ENCODE data around the gene TBC1D1.

TBC1D1 gene

DNA sequence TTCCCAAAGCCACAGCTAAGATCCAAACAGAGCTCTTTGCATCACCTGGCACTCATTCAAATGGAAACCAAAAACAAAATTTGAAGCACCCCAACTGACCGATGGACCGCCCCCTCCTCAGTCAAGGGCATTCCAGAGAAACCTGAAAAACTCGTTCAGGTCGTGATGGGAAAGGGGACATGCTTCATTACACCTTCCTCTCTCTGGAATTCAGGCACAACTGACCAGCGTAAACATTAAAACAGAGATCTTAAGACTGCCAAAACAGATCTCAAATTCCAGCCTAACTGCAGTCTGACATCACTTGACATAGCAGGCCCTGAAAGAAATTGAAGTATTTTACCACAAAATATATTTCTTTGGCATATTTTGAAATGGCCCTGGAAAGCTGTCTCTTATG, 97.8 kb downstream of the TBC1D1 start:
- no peak for DNase-seq

DNA sequence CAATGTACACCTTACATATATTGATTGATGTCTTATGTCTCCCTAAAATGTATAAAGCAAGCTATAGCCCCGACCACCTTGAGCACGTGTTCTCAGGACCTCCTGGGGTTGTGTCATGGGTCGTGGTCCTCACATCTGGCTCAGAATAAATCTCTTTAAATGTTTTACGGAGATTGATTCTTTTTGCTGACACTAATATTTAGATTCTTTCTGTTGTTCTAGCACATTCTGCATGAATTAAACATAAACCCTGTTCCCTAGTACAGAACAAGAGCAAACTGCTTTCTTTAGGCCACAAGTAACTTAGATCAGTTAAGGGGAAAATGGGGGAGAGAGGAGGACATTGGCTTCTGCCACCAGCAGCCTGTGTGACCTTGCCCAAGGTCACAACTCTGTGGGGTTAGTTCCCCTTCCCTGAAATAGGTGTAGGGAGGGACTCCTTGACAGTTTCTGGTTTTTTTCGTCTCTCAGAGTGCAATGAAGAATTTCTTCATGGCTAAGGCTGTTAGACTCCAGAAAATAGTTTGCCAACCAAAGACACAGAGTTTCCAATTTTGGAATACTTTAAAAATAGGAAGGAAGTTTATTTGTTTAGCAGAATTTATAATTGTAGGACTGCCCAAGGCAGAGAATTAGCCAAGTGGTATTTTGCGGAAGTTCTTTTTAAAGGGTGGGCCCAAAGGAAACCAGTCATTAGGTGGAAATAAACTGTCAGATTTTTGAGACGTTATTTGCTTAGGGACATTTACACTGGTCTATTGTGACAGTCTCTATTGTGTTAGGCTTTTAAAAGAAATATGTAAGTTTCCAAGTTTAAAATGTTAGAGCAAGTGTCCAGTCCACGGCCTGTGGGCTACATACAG, 98.7 kb downstream of the TBC1D1 start:
- no peak for DNase-seq

DNA sequence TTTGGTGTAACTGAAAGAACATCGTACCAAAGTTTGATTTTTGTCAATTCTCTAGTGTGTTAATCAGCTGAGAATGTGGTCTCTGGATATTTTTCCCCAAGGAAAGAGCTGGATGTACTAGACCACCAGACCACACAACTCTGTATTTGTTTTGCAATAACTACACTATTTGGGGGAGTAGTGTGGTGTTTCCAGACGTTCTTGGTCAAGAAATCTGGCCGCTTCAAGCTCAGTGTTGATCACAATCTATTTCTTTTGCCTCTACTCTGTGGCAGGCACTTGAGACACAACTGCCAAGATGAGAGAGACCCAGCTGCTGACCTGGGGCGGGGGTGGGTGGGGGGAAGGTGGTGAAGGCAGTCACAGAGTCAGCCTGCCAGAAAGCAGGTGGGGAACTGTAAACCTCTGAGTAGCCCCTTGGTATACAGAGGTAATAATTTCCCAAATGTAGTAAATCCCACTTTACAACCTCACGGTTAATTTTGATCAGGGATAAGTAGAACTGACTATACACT, 99.9 kb downstream of the TBC1D1 start:
- DNase-seq = no peak

DNA sequence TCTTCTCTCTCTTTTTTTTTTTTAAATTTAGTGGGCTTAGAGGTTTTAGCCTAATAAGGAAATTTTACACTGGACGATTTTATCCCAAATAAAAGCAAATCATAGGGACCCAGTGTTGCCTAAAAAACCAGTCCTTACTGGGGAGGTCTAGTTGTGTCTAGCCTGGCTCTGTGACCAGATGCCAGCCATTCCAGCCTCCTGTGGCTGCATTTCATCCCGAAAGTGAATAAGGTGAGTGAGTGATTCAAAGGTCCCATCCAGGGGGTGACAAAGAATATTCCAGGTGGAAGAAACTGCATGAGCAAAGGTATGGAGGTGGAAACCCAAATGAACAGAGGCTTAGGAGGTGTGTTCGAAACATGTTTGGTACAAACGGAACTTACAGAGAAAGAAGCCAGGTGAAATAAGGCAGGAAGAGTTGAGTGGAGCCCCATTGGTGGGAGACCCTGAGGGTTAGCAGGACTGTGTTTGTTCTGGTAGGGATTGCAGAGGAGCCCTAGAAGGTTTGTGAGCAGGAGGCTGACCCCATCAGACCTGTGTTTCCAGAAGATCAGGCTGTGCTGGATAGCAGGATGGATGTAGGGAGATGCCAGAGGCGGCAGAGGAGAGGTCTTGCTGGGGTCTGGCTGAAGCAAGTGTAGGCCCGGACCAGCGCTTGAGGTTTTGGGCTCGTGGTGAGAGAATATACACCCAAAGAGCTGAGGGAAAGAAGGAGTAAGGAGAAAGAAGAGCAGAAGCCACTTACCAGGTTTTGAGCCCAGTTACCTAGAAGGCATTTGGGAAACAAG, 100.9 kb downstream of the TBC1D1 start:
- no peak for DNase-seq

DNA sequence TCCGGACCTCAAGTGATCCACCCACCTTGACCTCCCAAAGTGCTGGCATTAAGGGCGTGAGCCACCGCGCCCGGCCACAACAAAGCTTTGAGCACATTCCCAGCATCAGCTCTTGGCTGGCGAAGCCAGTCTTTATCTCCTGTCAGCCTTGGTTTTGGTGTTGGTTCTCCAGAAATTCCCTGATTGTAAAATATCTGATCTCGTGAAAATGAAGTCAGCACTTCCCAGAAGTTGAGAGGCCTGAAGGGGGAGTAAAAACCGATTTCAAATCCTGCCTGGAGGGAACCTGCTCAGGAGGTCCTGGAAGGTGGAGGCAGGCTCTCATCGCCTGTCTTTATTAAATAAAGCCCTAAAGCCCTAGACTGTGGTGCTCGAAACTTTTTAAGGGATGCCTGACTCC, 102.9 kb downstream of the TBC1D1 start:
- no peak for DNase-seq

DNA sequence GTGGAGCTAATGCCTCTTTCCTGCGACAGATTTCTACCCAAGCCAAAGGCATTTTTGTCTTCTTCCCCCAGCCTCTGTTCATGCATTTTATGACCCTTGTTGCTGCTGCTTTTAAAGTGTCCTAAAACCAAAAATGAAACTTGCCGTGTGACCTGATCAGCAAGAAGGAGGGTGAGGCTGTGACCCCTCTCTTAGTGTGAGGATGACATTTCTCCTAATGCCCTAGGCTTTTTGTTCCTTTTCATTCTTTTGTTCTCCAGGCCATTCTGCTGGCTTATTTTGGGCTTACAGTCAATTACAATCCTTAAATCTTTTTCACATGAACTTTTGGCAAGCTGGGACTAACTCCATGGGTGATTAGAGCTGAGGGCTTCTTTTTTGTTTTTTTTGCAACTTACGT, 103.7 kb downstream of the TBC1D1 start:
- DNase-seq = no peak

DNA sequence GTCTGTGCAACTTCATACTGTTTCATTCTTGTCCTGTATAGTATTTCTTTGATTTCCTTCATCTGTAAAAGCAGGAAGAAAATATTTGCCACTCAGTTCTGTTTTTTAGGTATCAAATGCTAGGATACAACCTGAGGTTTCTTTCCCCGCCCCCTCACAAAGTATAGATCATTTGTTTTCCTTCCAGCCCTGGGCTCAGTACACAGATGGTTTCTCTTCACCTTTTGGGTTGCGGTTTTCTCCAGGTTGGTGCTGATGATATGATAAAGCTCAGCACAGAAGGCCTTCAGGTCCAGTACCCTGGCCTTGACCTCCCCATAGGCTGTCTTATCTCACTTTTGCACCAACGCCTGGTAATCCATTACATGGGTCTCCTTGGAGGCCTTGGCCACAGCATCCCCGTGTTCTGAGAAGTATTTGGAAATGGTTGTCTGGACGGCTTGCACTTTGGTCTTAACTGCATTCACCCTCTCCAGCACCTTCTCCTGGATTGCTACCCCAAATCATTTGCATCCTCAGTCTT, 104.5 kb downstream of the TBC1D1 start:
- no peak for DNase-seq

DNA sequence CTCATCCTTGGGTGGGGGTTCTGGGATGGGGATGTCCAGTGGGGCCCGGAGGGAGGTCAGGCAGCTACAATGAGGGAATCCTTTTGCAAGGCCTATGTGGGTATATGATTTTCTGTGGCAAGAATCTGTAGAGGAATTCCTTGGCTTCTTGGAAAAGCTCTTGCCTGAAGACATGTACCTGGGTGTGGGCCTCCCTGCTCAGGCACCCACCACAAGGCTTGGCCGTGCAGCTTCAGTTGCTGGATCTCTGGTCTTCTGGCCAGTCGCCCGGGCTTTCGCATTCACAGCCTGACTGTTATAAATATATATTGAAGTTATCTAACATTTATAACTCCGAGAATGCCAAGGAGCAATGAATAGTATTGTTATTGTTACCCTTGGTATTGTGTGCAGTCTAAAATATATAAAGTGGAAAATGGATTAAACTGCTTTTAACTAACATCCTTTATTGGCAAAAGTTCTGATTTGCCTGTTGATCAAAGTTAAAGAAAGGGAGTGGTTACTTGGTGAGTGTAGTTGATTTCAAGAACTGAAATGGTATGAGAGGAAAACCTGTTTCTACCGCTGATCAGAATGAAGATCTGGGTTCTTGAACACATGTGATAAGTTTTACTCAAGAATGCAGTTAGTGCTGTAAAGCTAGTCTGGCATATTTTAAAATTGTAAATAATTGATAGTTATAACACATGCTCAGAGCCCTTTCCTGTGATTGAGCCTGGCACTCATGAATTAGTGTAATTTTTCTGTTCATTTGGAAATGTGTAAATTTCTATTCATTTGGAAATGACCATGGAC, 105.3 kb downstream of the TBC1D1 start:
- no peak for DNase-seq

DNA sequence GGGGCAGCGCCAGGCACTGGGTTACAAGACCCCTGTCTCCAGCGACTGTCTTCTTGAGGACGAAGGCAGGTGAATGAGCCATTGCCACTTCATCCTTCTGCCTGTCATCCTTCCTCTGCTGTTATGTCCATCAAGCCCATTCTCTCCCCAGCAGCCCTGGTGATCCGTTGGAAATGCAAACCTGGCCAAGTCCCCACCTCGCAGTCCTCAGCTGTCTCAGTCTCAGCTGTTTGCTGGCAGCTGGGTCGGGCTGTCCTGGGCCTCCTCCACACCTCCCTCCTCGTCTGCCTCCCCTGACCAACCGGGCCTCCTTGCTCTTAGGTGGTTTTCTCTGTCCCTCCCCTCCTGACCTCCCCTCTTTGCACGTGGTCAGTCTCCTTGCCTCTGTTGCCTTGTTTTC, 107.3 kb downstream of the TBC1D1 start:
- no peak for DNase-seq

DNA sequence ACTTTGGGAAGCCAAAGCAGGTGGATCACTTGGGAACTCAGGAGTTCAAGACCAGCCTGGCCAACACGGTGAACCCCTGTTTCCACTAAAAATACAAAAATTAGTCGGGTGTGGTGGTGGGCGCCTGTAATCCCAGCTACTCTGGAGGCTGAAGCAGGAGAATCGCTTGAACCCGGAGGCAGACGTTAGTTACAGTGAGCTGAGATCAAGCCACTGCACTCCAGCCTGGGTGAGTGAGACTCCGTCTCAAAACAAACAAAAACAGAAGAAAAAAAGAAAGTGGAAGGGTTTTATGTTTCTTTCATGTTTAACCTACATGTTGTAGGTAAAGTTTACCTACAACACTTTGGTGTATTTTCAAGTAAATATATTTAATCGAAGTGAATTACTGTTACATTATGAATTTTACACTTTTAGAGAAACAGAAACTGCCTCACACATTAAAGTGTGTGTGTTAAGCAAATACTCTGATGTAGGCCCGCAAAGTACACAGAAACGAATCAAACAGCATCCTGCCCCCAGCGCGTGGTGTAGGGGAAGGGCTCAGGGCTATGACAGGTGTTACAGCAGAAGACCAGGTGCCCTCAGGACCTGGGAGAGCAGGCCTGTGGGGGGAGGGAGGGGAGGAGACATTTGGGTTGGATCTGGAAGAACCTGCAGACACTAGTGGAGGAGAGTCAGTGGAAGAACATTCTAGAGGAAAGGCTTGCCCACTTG, 108.3 kb downstream of the TBC1D1 start:
- DNase-seq = no peak

DNA sequence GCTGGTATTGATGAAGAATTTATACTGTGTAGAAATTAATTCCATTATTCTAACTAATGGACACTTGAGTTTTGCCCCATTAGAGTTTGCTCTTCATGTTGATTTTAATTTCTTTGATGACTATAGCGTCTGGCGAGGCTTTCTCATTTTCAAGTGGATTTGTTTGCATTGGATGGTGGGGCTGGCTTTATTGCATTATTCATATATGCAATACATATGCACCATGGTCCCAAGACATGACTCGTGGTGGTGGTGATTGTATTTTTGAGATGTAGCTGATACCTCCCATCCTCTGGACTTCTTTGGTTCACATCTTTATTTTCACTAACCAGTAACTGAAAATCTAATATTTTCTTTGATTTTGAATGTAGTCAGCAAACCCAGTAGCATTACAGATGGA, 109.1 kb downstream of the TBC1D1 start:
- DNase-seq = no peak

DNA sequence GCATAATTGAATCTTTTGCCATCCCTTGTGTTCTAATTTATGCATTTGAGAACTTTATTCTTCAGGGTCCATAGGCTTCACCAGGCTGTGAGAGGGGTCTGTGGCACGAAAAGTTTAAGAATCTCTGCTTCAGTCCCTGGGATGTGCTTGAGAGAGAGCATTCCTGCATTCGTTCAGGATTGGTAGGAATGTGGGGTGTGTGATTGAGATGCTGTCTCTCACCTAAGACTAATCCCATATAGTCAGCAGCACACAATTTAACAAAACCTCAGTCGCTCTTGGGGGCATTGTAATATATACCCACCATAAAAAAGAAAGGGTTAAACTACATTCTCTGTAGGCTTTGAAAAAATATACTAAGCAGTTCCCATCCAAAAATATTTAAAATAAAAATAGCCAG, 111.0 kb downstream of the TBC1D1 start:
- DNase-seq = no peak

DNA sequence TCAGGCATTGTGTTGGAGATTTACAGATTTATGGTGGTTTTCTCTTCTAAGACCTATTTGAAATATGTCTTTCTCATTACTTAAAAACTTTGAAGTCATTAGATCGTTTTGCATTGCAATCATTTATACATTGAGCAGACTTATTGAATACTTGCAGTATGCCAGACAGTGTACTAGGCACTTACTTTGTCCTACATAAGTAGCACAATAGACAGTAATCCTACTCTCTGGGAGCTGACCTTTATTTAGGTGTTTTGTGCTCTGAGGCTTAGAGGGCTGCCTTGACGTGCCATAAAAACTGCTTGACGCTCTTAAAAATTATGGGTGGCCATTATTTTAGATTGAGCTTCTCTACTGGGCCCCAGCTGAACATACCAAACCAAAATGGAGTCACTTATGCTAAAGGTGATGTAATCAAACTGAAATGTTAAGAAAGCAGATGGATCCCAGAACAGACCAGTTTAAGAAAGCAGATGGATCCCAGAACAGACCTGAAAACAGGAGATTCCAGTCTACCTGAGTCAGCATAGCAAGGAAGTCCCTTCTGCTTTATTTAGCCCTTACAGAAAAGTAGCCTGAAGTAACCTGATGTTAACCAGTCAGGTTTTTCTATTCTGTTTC, 111.7 kb downstream of the TBC1D1 start:
- DNase-seq = no peak

DNA sequence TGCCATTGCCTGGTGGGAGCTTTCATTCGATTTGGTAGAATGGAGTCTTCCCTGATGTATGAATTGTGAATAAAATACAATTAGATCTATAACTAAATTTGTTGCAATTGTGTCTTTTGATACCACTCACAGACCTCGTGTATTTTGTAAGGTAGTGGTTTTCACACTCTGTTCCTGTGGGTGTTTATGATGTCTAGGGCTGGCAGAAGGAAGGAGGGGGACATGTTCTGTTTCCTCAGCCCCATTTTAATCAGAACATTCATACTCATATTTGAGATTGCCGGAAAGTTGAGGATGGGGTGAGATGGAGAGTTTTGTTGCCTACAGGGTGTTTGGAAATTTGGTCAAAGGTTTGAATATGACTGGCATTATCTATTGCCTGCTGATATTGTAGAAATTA, 112.2 kb downstream of the TBC1D1 start:
- no peak for DNase-seq

DNA sequence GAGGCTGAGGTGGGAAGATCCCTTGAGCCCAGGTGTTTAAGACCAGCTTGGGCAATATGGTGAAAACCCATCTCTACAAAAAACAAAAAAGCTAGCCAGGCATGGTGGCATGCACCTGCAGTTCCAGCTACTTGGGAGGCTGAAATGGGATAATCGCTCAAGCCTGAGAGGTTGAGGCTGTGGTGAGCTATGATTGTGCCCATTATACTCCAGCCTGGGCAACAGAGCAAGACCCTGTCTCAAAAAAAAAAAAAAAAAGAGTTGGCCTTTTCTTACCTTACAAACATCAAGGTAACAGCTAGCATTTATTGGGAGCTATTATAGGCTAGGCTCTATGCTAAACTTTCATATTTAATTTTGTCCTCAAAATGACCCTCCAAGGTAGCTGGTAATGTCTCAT, 112.7 kb downstream of the TBC1D1 start:
- no peak for DNase-seq

DNA sequence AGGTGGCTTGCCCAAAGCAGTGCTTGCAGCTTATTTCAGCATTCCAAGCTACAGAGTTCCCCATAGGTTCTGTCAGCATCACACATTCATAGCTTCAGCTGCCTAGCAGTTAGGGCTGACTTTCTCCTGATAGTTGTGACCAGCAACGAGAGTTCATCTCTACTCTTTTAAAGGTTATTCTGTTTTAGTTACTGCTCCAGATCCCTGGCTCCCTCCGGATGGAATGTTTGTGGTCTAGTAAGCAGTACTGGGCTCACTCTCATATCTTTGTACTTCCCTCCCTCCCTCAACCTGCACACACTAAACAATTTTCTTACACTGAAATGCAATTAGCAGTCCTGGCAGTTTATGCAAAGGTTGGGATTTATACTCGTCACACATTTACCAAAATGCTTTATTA, 113.2 kb downstream of the TBC1D1 start:
- no peak for DNase-seq

DNA sequence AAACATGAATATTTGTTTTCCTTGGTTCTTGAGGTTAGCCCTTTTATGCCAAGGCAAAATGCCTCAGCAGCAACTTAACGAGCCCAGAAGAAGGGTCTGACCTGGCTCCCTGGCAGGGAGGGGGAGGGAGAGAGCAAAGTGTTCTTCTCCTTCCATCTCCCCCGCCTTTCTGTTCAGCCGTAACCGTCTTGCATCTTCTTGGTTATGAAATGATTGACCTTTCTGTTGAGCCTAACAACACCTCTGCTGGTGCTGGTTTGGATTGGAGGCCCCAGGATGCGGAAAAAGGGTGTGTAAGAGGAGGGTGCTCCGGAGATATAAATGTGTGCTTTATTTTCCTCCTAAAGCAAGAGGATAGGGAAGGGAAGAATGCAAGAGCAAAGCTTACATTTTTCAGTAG, 114.0 kb downstream of the TBC1D1 start:
- DNase-seq = no peak

DNA sequence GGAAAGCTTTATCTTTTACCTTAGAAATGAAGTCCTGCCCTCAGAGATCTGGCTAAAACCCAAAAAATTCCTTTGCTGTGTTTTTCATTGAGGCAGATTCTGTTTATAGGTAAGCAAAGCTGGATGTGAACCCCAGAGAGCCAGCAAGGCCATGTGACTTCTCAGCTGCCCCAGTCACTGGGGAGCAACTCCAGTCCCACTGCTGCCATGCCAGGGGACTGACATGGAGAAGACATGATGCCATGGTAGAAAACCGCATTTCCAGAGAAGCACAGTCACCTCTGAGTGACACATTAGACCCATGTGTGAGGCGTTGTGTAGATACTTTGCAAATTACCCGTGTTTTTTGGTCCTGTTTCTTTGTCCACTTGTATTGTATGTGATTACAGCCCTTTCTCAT, 114.8 kb downstream of the TBC1D1 start:
- DNase-seq = no peak

DNA sequence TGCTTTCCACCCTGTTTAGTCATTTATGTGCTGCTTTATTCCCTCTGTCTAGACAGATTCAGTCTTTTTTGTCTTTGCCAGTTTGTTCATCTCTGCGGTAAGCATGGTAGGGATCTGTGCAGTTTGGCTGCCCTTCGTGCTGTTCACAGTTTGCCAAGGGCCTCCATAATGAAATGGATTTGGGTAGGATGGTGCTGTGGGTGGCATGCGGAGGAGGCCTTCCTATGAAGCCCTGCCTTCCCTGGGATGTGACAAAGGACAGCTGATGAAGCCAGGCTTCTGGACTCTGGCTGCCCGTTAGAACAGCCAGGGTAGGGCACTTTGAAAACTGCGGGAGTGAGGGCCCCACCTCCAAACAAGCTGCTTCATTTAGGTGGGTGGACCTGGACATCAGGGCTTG, 116.8 kb downstream of the TBC1D1 start:
- DNase-seq = no peak

DNA sequence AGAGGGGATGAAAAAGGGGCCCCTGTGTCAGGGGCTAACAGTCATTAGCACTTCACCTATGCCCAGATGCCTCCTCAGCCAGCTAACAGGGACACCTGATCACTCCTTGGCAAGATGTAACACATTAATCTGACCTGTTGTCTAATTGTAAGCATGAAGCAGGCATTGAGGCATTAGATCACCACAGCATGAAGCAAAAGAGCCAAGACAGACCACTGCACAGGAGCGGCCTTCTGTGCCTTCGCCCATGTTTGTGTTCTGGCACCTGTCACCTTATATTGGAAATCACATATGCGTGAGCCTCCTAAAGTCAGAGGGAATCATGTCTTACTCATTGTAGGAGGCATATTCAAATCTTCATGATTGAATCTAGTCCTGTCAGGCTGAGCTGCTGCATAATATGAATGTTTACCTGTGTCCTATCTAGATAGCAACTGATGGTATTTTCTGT, 117.7 kb downstream of the TBC1D1 start:
- no peak for DNase-seq
